ENCODE data around the gene HACD3. TPM values are rescaled to one million over a fixed set of nuclear protein-coding genes. Genes with fewer than 3 reads are reported as not detected.

Gene HACD3
- total and polyA plus RNA-seq, 2 of the 13 experiments (the other 11 are each of a cell fraction or from before 2014, with no cell fraction given): 73.6 to 161 TPM

GRCh38 chr15:65610871-65611718, 80.8 kb downstream of the HACD3 start, which contains the start of gene INTS14 (continued):
- TF ChIP-seq SP1 (IDR thresholded peaks at IDR 0.05) (no peak), SP1 (CRISPR knock-in tag; IDR thresholded peaks at IDR 0.05) (peak; percentile 96), MAF1 (CRISPR knock-in tag; IDR thresholded peaks at IDR 0.05; ENCODE audit: borderline replicate concordance) (peak; percentile 91; the same call in 1 of the 2 replicates), ZBTB3 (CRISPR knock-in tag; IDR thresholded peaks at IDR 0.05; ENCODE audit: borderline replicate concordance, low read depth) (no peak), ZNF256 (CRISPR knock-in tag; conservative IDR thresholded peaks at IDR 0.05) (peak; percentile 73), ATF2 (CRISPR knock-in tag; IDR thresholded peaks at IDR 0.05) (peak; percentile 91), ISL2 (CRISPR knock-in tag; IDR thresholded peaks at IDR 0.05) (peak; percentile 71), ZSCAN5A (CRISPR knock-in tag; IDR thresholded peaks at IDR 0.05; ENCODE audit: borderline replicate concordance) (peak; percentile 96; the same call in 1 of the 2 replicates), ONECUT2 (CRISPR knock-in tag; IDR thresholded peaks at IDR 0.05) (no peak), SRSF1 (optimal IDR thresholded peaks at IDR 0.05; ENCODE audit: low read depth, low read length) (peak; percentile 57), BCLAF1 (IDR thresholded peaks at IDR 0.05) (no peak), TAF15 (IDR thresholded peaks at IDR 0.05; ENCODE audit: low read depth, low read length, poor library complexity, severe bottlenecking) (peak; percentile 94), SATB2 (CRISPR knock-in tag; IDR thresholded peaks at IDR 0.05) (no peak; the same call in 1 of the 2 replicates), AFF4 (CRISPR knock-in tag; IDR thresholded peaks at IDR 0.05) (0 out of 2 replicates have a peak, but pooled peaks have one; percentile 73), KLF15 (CRISPR knock-in tag; IDR thresholded peaks at IDR 0.05; ENCODE audit: borderline replicate concordance) (no peak), FLYWCH1 (CRISPR knock-in tag; IDR thresholded peaks at IDR 0.05) (no peak)

All from HepG2 (cell line).